ENCODE measurements around the gene EPN2. TPM values are rescaled to one million over a fixed set of nuclear protein-coding genes. Genes with fewer than 3 reads are reported as not detected.

Gene EPN2
- total RNA-seq, 2 experiments from 2014 or later: 20.1 to 20.4 TPM

DNA sequence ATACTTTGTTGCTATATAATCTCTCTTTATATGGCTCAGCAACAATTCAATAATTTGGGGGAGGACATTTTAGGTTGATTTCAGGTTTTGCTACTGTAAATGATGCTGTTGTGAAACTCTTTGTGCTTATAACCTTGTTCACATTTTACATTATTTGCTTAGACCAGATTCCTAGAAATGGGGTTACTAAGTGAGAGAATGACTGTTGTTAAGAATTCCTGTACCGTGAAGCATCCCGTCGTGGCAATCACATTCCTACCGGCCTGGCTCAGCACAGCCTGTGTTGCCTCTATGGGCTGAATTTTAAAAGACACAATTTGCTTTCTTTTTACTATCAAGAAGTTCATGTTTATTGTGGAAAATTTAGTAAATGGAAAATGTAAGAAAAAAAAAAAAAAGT is 94.0 kb downstream of the EPN2 start:
- Histone ChIP-seq H2AFZ (ENCODE audit: low read length) (no peak overlapping the region), H3K9me2 (ENCODE audit: insufficient read depth, low read length) (no peaks in the 10 kb centered on the region), H3K79me2 (ENCODE audit: insufficient read depth, low read depth, low read length) (no peaks in the 10 kb centered on the region), H3K4me1 (ENCODE audit: insufficient read depth, low read length, poor library complexity, severe bottlenecking) (no peaks in the 10 kb centered on the region), H3K27ac (ENCODE audit: low read depth, low read length, poor library complexity, severe bottlenecking) (no peak overlapping the region), H4K20me1 (ENCODE audit: insufficient read depth, low read length) (no peaks in the 10 kb centered on the region), H3K36me3 (ENCODE audit: insufficient read depth, low read length) (no peaks in the 10 kb centered on the region), H3K4me3 (ENCODE audit: low read depth, low read length, poor library complexity, severe bottlenecking) (no peak overlapping the region), H3K9me3 (ENCODE audit: low read length) (0 out of 2 replicates have a peak, but pooled peaks cover under 1% of the 10 kb centered on the region), H3K4me2 (ENCODE audit: low read length) (no peak overlapping the region)
- intact Hi-C loops (cut with micrococcal nuclease; ENCODE audit: unreplicated experiment): no loop called here
- CTCF ChIA-PET (ENCODE audit: unreplicated experiment): no interaction called here
- POLR2A ChIA-PET: interaction anchor here (0.7 kb wide), 1 partner anchor 74 kb away, joined by 3 read pairs; no protein-coding TSS in a partner anchor
- no peak for DNase-seq (ENCODE audit: low spot score)
- BruUV-seq (replicated peaks): no TSS peak
- no peak for TF ChIP-seq EZH2phosphoT487 (IDR thresholded peaks at IDR 0.05; ENCODE audit: borderline replicate concordance, low read depth, low read length)
- TF ChIP-seq CTCF (conservative IDR thresholded peaks at IDR 0.05; ENCODE audit: low read length): no peak

GRCh38 chr17:19331543-19332245 is 94.5 kb downstream of the EPN2 start:
- BruUV-seq (replicated peaks): no TSS peak
- Histone ChIP-seq H2AFZ (ENCODE audit: low read length) (no peak overlapping the region), H3K4me3 (ENCODE audit: low read depth, low read length, poor library complexity, severe bottlenecking) (no peak overlapping the region), H3K9me3 (ENCODE audit: low read length) (no peaks in the 10 kb centered on the region), H3K79me2 (ENCODE audit: insufficient read depth, low read depth, low read length) (no peaks in the 10 kb centered on the region), H3K9me2 (ENCODE audit: insufficient read depth, low read length) (no peaks in the 10 kb centered on the region), H3K27ac (ENCODE audit: low read depth, low read length, poor library complexity, severe bottlenecking) (no peak overlapping the region), H3K4me2 (ENCODE audit: low read length) (no peak overlapping the region), H4K20me1 (ENCODE audit: insufficient read depth, low read length) (no peaks in the 10 kb centered on the region), H3K36me3 (ENCODE audit: insufficient read depth, low read length) (no peaks in the 10 kb centered on the region), H3K4me1 (ENCODE audit: insufficient read depth, low read length, poor library complexity, severe bottlenecking) (no peaks in the 10 kb centered on the region)
- intact Hi-C loops (cut with micrococcal nuclease; ENCODE audit: unreplicated experiment): no loop called here
- ChIA-PET CTCF (ENCODE audit: unreplicated experiment) (no interaction called here), POLR2A (no interaction called here)
- DNase-seq (ENCODE audit: low spot score): no peak
- TF ChIP-seq EZH2phosphoT487 (IDR thresholded peaks at IDR 0.05; ENCODE audit: borderline replicate concordance, low read depth, low read length) (no peak), CTCF (conservative IDR thresholded peaks at IDR 0.05; ENCODE audit: low read length) (no peak)

DNA sequence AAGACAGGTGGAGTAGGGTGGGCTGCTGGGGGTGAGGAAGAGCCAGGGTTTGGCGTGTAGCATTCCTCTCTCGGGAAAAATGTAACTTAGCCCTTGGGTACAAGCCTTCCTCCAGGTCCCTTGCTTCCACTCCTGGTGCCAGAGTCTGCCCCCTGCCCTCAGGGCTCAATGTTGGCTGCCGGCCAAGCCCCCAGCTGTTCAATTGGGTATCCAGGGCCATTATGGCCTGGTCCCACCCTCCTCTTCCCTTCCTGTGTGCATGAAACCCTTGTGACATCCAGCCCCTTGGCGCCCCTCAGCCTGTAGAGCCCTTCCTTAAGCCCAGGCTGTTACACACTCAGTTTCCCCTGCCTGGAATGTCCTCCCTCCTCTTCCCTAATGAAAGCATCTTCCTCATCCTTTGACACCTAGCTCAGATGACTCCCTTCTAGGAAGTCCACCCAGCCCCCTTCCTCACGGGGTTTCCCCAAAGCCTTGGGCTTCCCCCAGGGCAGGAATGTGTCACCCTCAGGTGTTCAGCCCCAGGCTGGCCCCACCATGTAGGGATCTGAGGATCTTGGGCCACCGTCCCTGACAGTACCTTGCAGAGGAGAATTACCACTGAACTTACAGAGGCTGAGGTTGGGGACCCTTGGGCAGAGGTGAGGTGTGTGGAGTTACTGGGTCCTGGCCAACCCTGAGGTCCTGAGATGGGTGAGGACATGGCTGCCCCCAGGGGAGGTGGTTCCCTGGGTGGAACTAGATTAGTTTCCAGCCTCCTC is 95.4 kb downstream of the EPN2 start:
- Histone ChIP-seq H3K79me2 (ENCODE audit: insufficient read depth, low read depth, low read length) (no peaks in the 10 kb centered on the region), H3K9me2 (ENCODE audit: insufficient read depth, low read length) (no peaks in the 10 kb centered on the region), H3K9me3 (ENCODE audit: low read length) (no peaks in the 10 kb centered on the region), H2AFZ (ENCODE audit: low read length) (no peak overlapping the region), H3K27ac (ENCODE audit: low read depth, low read length, poor library complexity, severe bottlenecking) (no peak overlapping the region), H3K4me1 (ENCODE audit: insufficient read depth, low read length, poor library complexity, severe bottlenecking) (no peaks in the 10 kb centered on the region), H3K4me3 (ENCODE audit: low read depth, low read length, poor library complexity, severe bottlenecking) (no peak overlapping the region), H3K4me2 (ENCODE audit: low read length) (no peak overlapping the region), H3K36me3 (ENCODE audit: insufficient read depth, low read length) (no peaks in the 10 kb centered on the region), H4K20me1 (ENCODE audit: insufficient read depth, low read length) (no peaks in the 10 kb centered on the region)
- BruUV-seq (replicated peaks): no TSS peak
- ChIA-PET POLR2A (no interaction called here), CTCF (ENCODE audit: unreplicated experiment) (interaction anchor here (0.7 kb wide), 1 partner anchor 310 kb away, joined by 3 read pairs; no protein-coding TSS in a partner anchor)
- intact Hi-C loops (cut with micrococcal nuclease; ENCODE audit: unreplicated experiment): no loop called here
- TF ChIP-seq CTCF (conservative IDR thresholded peaks at IDR 0.05; ENCODE audit: low read length) (no peak), EZH2phosphoT487 (IDR thresholded peaks at IDR 0.05; ENCODE audit: borderline replicate concordance, low read depth, low read length) (no peak)
- DNase-seq (ENCODE audit: low spot score): no peak

All from OCI-LY7 (cell line).